CD4-positive, alpha-beta T cell treated with Interleukin-10 for 1 hour (primary cell): ENCODE results near the gene SASH3.

ENCODE experiments used
- DNase-seq: peaks from one replicate; pipeline ENCODE4 v3.0.0-alpha.2; 2020

Gene SASH3

DNA sequence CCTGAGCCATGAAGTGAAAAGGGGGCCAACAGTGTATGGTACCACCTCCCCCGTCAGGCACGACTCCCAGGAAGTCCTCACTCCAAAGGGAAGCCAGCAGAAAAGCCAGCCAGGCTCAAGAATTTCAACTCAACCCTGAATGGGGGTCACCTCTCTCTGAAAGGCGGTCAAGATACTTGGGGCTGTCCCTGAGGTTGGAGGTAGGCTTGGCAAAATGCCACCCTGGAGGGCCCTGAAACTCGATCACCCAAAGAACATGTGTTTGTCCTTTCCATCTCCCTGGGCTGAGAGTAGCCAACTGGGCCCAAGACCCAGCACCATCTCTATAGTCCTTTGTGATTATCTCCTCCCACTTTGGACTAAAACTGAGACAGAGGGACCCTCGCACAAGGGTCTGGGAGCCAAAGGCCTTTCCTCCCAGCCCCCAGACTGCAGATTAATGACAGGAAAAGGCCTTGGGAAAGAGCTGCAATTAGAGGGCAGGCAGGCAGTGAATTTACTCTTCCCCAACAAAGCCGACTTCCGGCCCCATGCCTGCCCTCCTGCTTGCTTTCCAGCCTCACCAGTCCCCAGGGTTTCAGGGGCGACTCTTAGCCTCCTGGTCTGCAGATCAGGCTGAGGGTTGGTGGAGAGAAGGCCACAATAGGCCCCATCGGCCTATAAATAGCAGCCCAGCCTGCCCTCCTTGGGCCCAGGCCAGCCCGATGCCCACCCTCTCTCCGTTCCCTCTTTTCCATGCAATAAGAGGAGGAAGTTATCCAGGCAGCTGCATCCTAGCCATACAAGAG is 5.6 kb downstream of the SASH3 start:
- DNase-seq, result no peak

- no peak for DNase-seq
Measured at GRCh38 chrX:129786210-129786651, 6.5 kb downstream of the SASH3 start.

DNA sequence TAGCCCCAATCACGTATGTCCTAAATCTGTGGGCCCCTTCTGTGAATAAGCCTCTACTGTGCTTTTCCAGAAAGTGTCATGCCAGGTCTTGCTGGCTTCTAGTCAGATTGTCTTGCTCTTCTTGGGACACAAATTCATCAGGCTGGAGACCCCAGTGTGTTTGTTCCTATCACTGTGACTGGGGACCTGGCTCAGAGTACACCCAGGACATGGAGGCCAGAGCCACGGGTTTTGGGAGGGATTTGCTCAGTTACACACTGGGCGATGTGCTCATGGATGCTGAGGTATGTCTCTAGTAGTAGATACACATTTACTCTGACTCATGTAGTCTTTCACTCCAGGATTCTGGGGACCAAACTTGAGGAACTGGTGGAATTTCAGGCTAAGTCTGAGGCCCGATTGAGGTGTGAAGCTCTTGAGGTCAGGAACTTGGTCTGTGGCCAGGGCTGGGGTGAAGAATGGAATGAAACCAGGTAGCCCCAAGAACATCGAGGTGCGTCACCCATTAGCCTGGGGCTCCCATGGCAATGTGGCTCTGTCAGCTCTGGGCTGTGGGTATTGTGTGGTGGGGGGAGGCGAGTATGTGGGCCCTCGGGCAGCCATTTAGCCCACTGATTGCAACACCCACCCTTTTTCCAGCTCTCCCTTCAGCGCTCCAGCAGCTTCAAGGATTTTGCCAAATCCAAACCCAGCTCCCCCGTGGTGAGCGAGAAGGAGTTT is 7.7 kb downstream of the SASH3 start:
- no peak for DNase-seq

DNA sequence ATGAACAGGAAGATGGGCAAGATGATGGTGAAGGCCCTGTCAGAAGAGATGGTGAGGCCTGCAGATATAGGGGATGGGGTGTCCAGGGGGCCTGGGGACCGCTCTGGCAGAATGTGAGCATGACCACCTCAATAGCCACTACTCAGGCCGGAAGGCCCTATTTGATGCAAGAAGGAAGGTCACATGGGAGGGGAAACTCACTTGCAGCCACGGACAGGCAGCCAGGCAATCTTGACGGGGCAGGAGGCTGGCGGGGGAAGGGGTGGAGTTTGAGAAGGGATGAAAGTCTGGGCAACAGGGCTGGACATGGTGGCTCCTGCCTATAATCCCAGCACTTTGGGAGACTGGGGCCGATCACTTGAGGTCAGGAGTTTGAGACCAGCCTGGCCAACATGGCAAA is 8.8 kb downstream of the SASH3 start:
- DNase-seq, result no peak

DNA sequence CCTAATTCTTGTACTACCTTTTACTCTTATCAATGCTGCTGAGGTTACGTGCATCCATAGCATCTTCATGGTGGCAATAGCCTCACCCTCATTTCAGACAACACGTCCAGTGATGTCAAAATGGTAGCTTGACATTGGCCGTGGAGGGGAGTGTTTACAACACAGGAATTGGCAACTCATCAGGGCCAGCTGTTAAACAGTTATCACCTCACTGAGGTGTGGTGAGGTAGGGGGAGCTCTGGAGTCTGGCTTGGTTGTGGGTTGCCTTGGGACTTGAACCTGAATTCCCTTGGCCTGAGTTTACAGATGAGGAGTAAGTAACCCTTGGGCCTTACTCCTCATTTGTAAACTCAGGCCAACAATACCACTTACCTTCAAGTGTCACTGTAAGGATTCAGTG is 10.4 kb downstream of the SASH3 start:
- no peak for DNase-seq

GRCh38 chrX:129790808-129791207 is 11.1 kb downstream of the SASH3 start:
- no peak for DNase-seq

- DNase-seq, result no peak
Measured at GRCh38 chrX:129791336-129791735, 11.6 kb downstream of the SASH3 start.

DNA sequence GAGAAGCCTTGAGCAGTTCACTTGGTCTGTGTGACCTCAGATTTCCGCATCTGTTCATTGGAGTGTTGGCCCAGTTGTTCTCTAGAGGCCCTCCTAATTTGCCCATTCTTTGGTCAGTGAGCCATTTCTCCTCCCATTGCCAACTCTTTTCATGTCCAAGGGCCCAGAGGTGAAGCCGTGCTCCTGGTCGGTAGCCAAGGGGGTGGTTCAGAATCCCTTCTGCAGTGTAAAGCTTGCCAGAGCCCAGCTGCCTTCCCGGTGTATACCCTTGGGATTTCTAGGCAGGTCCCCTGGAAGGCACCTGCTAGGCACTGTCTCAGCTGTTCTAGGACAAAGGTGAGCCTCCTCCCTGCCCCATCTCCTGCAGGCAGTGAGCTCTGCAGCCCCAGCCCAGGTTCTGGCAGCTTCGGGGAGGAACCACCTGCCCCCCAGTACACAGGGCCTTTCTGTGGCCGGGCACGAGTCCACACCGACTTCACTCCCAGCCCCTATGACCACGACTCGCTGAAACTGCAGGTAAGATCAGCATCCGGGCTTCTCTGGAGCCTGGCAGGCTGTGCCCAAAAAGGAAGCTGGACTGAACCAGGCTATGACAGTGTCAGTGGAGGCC is 12.3 kb downstream of the SASH3 start:
- DNase-seq, result no peak

- no peak for DNase-seq
Measured at GRCh38 chrX:129792586-129793291, 13.0 kb downstream of the SASH3 start.

DNA sequence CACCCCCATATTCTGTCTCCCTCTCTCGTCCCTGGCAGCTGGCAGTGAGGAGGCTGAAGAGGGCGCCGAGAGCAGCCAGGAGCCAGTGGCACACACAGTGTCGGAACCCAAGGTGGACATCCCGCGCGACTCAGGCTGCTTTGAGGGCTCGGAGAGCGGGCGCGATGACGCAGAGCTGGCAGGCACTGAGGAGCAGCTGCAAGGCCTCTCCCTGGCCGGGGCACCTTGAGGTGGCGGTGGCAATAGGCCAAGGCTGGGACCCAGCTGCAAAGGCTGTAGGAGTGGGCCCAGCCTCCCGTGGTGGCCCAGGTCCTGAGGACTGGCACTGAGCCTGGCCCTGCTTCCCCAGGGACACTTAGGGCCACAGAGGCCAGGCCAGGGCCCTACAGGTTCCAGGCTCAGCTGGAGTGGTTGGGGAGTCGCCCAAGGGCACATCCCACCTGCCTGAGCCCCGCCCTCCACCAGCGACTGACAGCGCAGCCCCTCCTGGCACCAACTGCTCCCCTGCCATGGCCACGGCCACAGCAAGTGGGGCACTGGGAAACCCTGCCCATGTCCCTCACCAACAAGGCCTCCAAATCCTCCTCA is 13.9 kb downstream of the SASH3 start:
- DNase-seq, result no peak

GRCh38 chrX:129795584-129795983 is 15.8 kb downstream of the SASH3 start:
- no peak for DNase-seq

GRCh38 chrX:129797251-129797906 is 17.6 kb downstream of the SASH3 start:
- DNase-seq, result no peak

- DNase-seq, result no peak
Measured at GRCh38 chrX:129798456-129798855, 18.7 kb downstream of the SASH3 start.

DNA sequence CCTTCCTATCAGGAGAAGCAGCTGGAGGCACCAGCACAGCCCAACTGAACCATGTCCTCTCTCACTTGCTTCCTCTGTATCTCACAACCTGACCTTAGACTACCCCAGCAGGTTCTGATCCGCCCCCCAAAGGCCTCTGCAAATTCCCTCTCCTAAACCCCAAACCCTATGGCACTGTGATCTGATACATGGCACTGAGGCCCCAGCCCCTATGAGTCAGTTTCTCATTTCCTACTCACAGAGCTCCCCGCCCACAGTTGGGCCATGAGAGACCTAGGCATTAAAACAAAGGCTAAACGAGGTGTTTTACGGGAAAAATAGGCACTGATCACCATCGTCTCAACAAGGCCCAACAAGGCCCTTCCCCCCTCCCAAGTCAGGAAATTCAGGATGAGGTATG is 19.1 kb downstream of the SASH3 start:
- no peak for DNase-seq

DNA sequence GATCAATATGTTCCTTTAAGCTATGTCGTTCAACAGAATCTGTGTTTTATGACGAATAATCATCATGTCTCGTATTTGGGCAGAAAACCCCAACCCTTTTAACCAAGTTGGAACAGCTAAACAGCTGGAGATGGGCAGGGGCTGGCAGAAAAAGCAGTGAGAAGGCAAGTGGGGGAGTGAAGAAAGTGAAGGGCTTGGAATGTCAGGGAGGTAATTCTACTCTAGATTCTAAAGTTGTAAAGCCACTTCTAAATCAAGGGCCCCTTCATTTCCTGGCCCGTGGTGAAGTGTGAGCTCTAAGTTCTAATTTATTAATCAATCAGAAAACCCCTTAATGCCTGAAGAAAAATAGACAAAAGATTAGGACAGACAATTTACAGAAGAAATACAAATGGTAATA is 20.4 kb downstream of the SASH3 start:
- no peak for DNase-seq

DNA sequence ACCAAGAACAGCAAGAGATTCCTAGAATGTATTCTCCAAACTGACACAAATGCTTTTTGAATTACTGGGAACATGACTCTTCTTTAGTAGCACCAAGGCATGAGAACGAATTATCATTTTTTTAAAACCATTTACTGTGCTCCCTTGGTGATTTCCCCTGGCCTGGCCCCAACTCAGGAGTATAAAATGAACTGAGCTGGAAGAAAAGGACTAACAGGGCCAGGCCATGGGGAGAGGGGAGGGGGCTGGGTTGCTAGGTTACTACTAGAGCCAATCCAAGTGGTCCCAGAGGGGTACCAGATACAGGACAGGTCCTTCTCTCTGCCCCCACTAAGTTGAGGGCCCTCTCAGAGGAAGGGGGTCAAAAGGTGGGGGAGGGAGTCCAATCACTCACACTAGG is 23.1 kb downstream of the SASH3 start:
- DNase-seq, result no peak

DNA sequence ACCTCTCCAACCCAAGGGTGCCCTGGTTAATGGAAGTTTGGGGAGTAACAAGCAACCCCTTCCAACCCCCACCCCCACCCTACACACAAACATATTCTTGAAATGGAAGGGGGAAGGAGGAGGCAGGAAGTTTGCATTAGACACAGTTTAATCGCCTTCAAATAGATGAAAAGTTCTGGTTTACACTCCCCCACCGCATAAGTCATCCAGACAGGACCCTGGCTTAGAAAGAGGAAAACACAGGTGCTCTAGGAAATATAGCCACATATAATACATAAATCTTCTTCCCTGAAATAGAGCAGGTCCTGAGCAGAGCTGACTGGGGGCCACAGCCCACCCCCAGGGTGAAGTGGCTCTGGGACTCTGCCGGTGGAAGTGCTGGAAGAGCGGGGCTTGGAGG is 25.1 kb downstream of the SASH3 start:
- DNase-seq, result no peak

DNA sequence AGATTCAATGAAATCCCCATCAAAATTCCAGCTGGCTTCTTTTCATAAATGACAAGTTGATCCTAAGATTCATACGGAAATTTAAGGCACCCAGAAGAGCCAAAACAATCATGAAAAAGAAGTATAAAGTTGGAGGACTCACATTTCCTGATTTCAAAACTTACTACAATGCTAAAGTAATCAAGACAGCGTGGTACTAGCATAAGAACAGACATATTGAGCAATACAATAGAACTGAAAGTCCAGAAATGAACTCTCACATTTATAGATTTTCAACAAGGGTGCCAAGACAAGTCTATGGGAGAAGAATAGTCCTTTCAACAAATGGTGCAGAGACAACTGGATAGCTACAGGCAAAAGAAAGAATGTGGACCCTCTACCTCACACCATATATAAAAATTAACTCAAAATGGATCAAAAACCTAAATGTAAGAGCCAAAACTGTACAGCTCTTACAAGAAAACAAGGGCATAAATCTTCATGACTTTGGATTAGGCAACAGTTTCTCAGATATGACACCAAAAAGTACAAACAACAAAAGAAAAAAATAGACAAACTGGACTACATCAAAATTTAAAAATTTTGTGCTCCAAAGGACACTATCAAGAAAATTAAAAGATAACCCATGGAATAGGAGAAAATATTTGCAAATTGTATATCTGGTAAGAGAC is 28.5 kb downstream of the SASH3 start:
- no peak for DNase-seq

- no peak for DNase-seq
Measured at GRCh38 chrX:129808829-129809796, 29.4 kb downstream of the SASH3 start.

DNA sequence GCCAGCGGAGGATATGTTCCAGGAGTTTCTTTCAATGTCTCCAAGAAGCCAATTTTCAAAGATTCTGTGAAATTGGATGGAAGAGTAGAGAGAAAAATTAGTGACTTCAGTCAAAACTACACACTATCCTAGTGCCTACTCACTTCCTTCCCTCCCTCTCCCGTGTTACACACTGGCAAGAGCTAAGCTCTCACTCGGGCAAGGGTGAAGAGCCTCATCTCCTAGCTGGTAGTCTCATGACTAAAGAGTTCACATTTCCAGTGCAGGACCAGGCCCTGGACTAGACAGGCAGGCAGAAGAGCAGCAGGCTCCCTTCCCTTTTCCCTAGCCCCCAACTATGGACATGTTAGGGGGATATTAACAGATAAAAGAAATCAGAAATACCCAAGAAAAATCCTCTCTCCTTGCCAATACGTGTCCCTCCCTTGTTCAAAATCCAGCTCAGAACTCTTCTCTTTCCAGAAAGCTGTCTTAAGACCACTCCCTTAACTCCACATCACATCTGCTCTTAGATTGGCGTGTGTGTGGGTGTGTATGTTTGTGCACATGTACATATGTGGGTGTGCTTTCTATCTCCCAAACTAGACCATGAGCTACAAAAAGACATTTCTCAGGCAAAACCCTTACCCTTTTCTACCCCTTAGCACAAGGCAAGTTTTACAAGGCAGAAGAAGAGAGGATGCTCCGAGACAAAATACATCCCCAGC is 34.1 kb downstream of the SASH3 start:
- no peak for DNase-seq
